ENCODE measurements around the gene ARMH3. TPM values are rescaled to one million over a fixed set of nuclear protein-coding genes. Genes with fewer than 3 reads are reported as not detected.

ARMH3 gene
- total and polyA plus RNA-seq, 3 experiments from 2014 or later: 23.1 to 25.7 (median 25.1) TPM

GRCh38 chr10:102072673-102073527, 16.9 kb upstream of the ARMH3 start:
- Mint-ChIP-seq H3K27ac (no peak overlapping the region), H3K27me3 (no peaks in the 10 kb centered on the region), H3K9me3 (no peaks in the 10 kb centered on the region), H3K4me3 (no peak overlapping the region), H3K36me3 (peaks cover 0 to 12% (median 0%) of the 10 kb centered on the region in 3 donors), H3K4me1 (peaks cover 4 to 19% (median 11%) of the 10 kb centered on the region in 3 donors)
- Histone ChIP-seq H3K9me3 (ENCODE audit: low read length) (no peaks in the 10 kb centered on the region), H3K27ac (ENCODE audit: low read depth, low read length) (no peak overlapping the region), H3K27me3 (ENCODE audit: insufficient read depth, low read length, poor library complexity, severe bottlenecking) (no peaks in the 10 kb centered on the region), H3K4me1 (ENCODE audit: insufficient read depth, low read length) (peaks cover 5% of the 10 kb centered on the region), H3K36me3 (ENCODE audit: insufficient read depth, low read length) (no peaks in the 10 kb centered on the region), H3K4me3 (ENCODE audit: low read length) (no peak overlapping the region)
- POLR2A ChIA-PET: interaction anchor here (0.5 to 0.6 kb wide), 2 partner anchors 11 to 60 kb away, joined by 3 to 6 read pairs; partner anchors contain the start of gene PPRC1
- DNase-seq: peak; percentile 60 to 82 (median 69)
- CTCF ChIA-PET: interaction anchor here (0.7 to 8.5 kb wide), 25 partner anchors 9 to 291 kb away, joined by 3 to 62 read pairs (median 5); partner anchors contain the start of genes ARMH3, KCNIP2 and NOLC1

- ChIA-PET POLR2A (no interaction called here), CTCF (interaction anchor here (1.2 to 8.5 kb wide), 3 partner anchors 12 to 227 kb away, joined by 3 to 62 read pairs (median 4); partner anchors contain the start of gene KCNIP2)
- Mint-ChIP-seq H3K36me3 (peaks cover 0 to 26% (median 0%) of the 10 kb centered on the region in 3 donors), H3K9me3 (no peaks in the 10 kb centered on the region), H3K4me3 (no peak overlapping the region), H3K27ac (peak overlapping the region in 5 of 8 donors; percentile 33 to 95 (median 60)), H3K27me3 (peaks cover 0 to 2% of the 10 kb centered on the region in 2 donors), H3K4me1 (peaks cover 22 to 46% (median 30%) of the 10 kb centered on the region in 3 donors)
- H3K4me1 ChIP-seq (ENCODE audit: insufficient read depth, low read length): peaks cover 31% of the 10 kb centered on the region
- H3K27me3 ChIP-seq (ENCODE audit: insufficient read depth, low read length, poor library complexity, severe bottlenecking): no peaks in the 10 kb centered on the region
- H3K36me3 ChIP-seq (ENCODE audit: insufficient read depth, low read length): no peaks in the 10 kb centered on the region
- H3K27ac ChIP-seq (ENCODE audit: low read depth, low read length): no peak overlapping the region
- no peak overlapping the region for H3K4me3 ChIP-seq (ENCODE audit: low read length)
- DNase-seq: no peak
- H3K9me3 ChIP-seq (ENCODE audit: low read length): no peaks in the 10 kb centered on the region
Measured at GRCh38 chr10:102069071-102069470, 13.1 kb upstream of the ARMH3 start.

- peaks cover 0 to 2% of the 10 kb centered on the region in 2 donors for H3K27me3 Mint-ChIP-seq
- Histone ChIP-seq H3K27ac (ENCODE audit: low read depth, low read length) (no peak overlapping the region), H3K27me3 (ENCODE audit: insufficient read depth, low read length, poor library complexity, severe bottlenecking) (no peaks in the 10 kb centered on the region), H3K9me3 (ENCODE audit: low read length) (no peaks in the 10 kb centered on the region), H3K36me3 (ENCODE audit: insufficient read depth, low read length) (no peaks in the 10 kb centered on the region), H3K4me1 (ENCODE audit: insufficient read depth, low read length) (peaks cover 31% of the 10 kb centered on the region), H3K4me3 (ENCODE audit: low read length) (no peak overlapping the region)
- peaks cover 0 to 26% (median 0%) of the 10 kb centered on the region in 3 donors for H3K36me3 Mint-ChIP-seq
- CTCF ChIA-PET: interaction anchor here (0.7 to 8.5 kb wide), 5 partner anchors 11 to 287 kb away, joined by 3 to 62 read pairs (median 4); partner anchors contain the start of genes ARMH3 and KCNIP2
- H3K4me3 Mint-ChIP-seq: peak overlapping the region in 1 of 7 donors; percentile 82
- no peak for DNase-seq
- no peaks in the 10 kb centered on the region for H3K9me3 Mint-ChIP-seq
- peaks cover 24 to 49% (median 33%) of the 10 kb centered on the region in 3 donors for H3K4me1 Mint-ChIP-seq
- POLR2A ChIA-PET: interaction anchor here (0.6 kb wide), 1 partner anchor 48 kb away, joined by 3 read pairs; no protein-coding TSS in a partner anchor
- peak overlapping the region in 3 of 8 donors; percentile 12 to 62 (median 50) for H3K27ac Mint-ChIP-seq
Measured at GRCh38 chr10:102068216-102068615, 12.2 kb upstream of the ARMH3 start.

- Mint-ChIP-seq H3K4me3 (peak overlapping the region in 6 of 7 donors; percentile 17 to 82 (median 62)), H3K27ac (peak overlapping the region in 6 of 8 donors; percentile 19 to 80 (median 63)), H3K36me3 (peaks cover 0 to 26% (median 0%) of the 10 kb centered on the region in 3 donors), H3K27me3 (peaks cover 0 to 2% of the 10 kb centered on the region in 2 donors), H3K9me3 (no peaks in the 10 kb centered on the region), H3K4me1 (peaks cover 26 to 54% (median 39%) of the 10 kb centered on the region in 3 donors)
- DNase-seq: no peak
- Histone ChIP-seq H3K9me3 (ENCODE audit: low read length) (no peaks in the 10 kb centered on the region), H3K36me3 (ENCODE audit: insufficient read depth, low read length) (no peaks in the 10 kb centered on the region), H3K4me3 (ENCODE audit: low read length) (no peak overlapping the region), H3K4me1 (ENCODE audit: insufficient read depth, low read length) (peaks cover 31% of the 10 kb centered on the region), H3K27ac (ENCODE audit: low read depth, low read length) (no peak overlapping the region), H3K27me3 (ENCODE audit: insufficient read depth, low read length, poor library complexity, severe bottlenecking) (no peaks in the 10 kb centered on the region)
- ChIA-PET CTCF (interaction anchor here (1.1 to 8.5 kb wide), 5 partner anchors 14 to 226 kb away, joined by 4 to 62 read pairs (median 4); partner anchors contain the start of gene KCNIP2), POLR2A (interaction anchor here (3.0 kb wide), 1 partner anchor 12 kb away, joined by 13 read pairs; the partner anchor contains the start of gene ARMH3)
Measured at GRCh38 chr10:102067091-102067916, 11.3 kb upstream of the ARMH3 start.

- Histone ChIP-seq H3K27ac (ENCODE audit: low read depth, low read length) (peak overlapping the region; percentile 86), H3K4me3 (ENCODE audit: low read length) (peak overlapping the region; percentile 77), H3K9me3 (ENCODE audit: low read length) (no peaks in the 10 kb centered on the region), H3K27me3 (ENCODE audit: insufficient read depth, low read length, poor library complexity, severe bottlenecking) (no peaks in the 10 kb centered on the region), H3K4me1 (ENCODE audit: insufficient read depth, low read length) (peaks cover 31% of the 10 kb centered on the region), H3K36me3 (ENCODE audit: insufficient read depth, low read length) (no peaks in the 10 kb centered on the region)
- H3K4me3 Mint-ChIP-seq: peak overlapping the region; percentile 83 to 93 (median 87)
- peaks cover 0 to 26% (median 0%) of the 10 kb centered on the region in 3 donors for H3K36me3 Mint-ChIP-seq
- DNase-seq: peak in 1 of 5 donors; percentile 11
- no peaks in the 10 kb centered on the region for H3K9me3 Mint-ChIP-seq
- peaks cover 0 to 2% of the 10 kb centered on the region in 2 donors for H3K27me3 Mint-ChIP-seq
- ChIA-PET CTCF (interaction anchor here (1.1 to 8.5 kb wide), 6 partner anchors 8 to 225 kb away, joined by 4 to 62 read pairs (median 4); partner anchors contain the start of gene KCNIP2), POLR2A (interaction anchor here (3.0 kb wide), 1 partner anchor 11 kb away, joined by 13 read pairs; the partner anchor contains the start of gene ARMH3)
- H3K27ac Mint-ChIP-seq: peak overlapping the region; percentile 76 to 95 (median 90)
- peaks cover 26 to 54% (median 39%) of the 10 kb centered on the region in 3 donors for H3K4me1 Mint-ChIP-seq
Measured at GRCh38 chr10:102066399-102067088, 10.6 kb upstream of the ARMH3 start.

- H3K9me3 ChIP-seq (ENCODE audit: low read length): no peaks in the 10 kb centered on the region
- H3K4me3 Mint-ChIP-seq: peak overlapping the region; percentile 83 to 93 (median 88)
- H3K27ac ChIP-seq (ENCODE audit: low read depth, low read length): peak overlapping the region; percentile 86
- peaks cover 0 to 5% of the 10 kb centered on the region in 2 donors for H3K27me3 Mint-ChIP-seq
- peak in 2 of 5 donors; percentile 6 to 21 for DNase-seq
- peaks cover 0 to 23% (median 0%) of the 10 kb centered on the region in 3 donors for H3K36me3 Mint-ChIP-seq
- H3K27ac Mint-ChIP-seq: peak overlapping the region; percentile 84 to 96 (median 92)
- ChIA-PET POLR2A (interaction anchor here (0.9 to 3.0 kb wide), 2 partner anchors 10 to 86 kb away, joined by 3 to 13 read pairs; partner anchors contain the start of gene ARMH3), CTCF (interaction anchor here (0.9 to 8.5 kb wide), 7 partner anchors 9 to 225 kb away, joined by 3 to 62 read pairs (median 4); partner anchors contain the start of gene KCNIP2)
- H3K4me1 Mint-ChIP-seq: peaks cover 24 to 51% (median 39%) of the 10 kb centered on the region in 3 donors
- peaks cover 31% of the 10 kb centered on the region for H3K4me1 ChIP-seq (ENCODE audit: insufficient read depth, low read length)
- H3K36me3 ChIP-seq (ENCODE audit: insufficient read depth, low read length): no peaks in the 10 kb centered on the region
- H3K27me3 ChIP-seq (ENCODE audit: insufficient read depth, low read length, poor library complexity, severe bottlenecking): no peaks in the 10 kb centered on the region
- H3K9me3 Mint-ChIP-seq: no peaks in the 10 kb centered on the region
- H3K4me3 ChIP-seq (ENCODE audit: low read length): peak overlapping the region; percentile 77
Measured at GRCh38 chr10:102065561-102066398, 9.8 kb upstream of the ARMH3 start.

All from CD8-positive, alpha-beta memory T cell (primary cell).